C4-2B (cell line): Measurements from ENCODE around the gene B4GAT1.
"Not testable (repeated sequence)": the region's sequence is repeated elsewhere in the genome, so short reads cannot be mapped to it uniquely, and the experiment has no call there.

Source experiments
- CTCF ChIP-seq: fragments of 450-650 bp; conservative IDR thresholded peaks from 2 replicates; pipeline ENCODE4 v1.5.1; 2017; ENCODE audit warnings: mild to moderate bottlenecking
- ZFX ChIP-seq: fragments of 450-650 bp; IDR thresholded peaks from 2 replicates; pipeline ENCODE4 v1.6.1; 2017

GRCh38 chr11:66380264-66380663, 32.8 kb upstream of the B4GAT1 start:
- not testable (repeated sequence) for TF ChIP-seq CTCF, ZFX
